Rectal smooth muscle tissue (tissue), 1 donor: ENCODE measurements around the gene SPINK2.

Experiments used
- H3K27ac ChIP-seq: one replicate; pipeline ENCODE4 v1.7.0; 2013; ENCODE audit warnings: low read depth, low read length, inconsistent platforms
- H3K27me3 ChIP-seq: one replicate; pipeline ENCODE4 v1.7.0; 2013; ENCODE audit warnings: low read length; ENCODE audit not compliant: control insufficient read depth, insufficient read depth
- H3K36me3 ChIP-seq: one replicate; pipeline ENCODE4 v1.7.0; 2013; ENCODE audit warnings: low read length; ENCODE audit not compliant: control insufficient read depth, insufficient read depth
- H3K4me1 ChIP-seq: one replicate; pipeline ENCODE4 v1.7.0; 2013; ENCODE audit warnings: low read length; ENCODE audit not compliant: control insufficient read depth, insufficient read depth
- H3K4me3 ChIP-seq: one replicate; pipeline ENCODE4 v1.7.0; 2013; ENCODE audit warnings: low read length
- H3K9ac ChIP-seq: one replicate; pipeline ENCODE4 v1.7.0; 2013; ENCODE audit warnings: low read length

SPINK2 gene

GRCh38 chr4:56790691-56791091 is 30.8 kb downstream of the SPINK2 start:
- no peak overlapping the region for H3K9ac ChIP-seq
- H3K36me3 ChIP-seq: no peaks in the 10 kb centered on the region
- H3K27me3 ChIP-seq: no peaks in the 10 kb centered on the region
- no peaks in the 10 kb centered on the region for H3K4me1 ChIP-seq
- no peak overlapping the region for H3K4me3 ChIP-seq
- no peak overlapping the region for H3K27ac ChIP-seq

DNA sequence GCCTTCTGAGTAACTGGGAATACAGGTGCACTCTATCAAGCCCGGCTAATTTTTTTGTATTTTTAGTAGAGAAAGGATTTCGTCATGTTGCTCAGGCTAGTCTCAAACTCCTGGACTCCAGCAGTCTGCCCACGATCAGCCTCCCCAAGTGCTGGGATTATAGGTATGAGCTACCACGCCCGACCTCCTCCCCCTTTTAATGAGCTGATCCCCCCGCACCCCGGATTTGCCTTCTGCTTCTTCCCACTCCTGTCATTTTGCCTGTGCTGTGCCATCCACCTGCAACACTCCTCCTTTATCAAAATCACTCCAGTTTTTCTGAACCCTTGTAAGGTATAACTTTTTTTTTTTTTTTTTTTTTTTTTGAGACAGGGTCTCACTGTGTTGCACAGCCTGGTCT is 33.4 kb downstream of the SPINK2 start:
- Histone ChIP-seq H3K4me1 (no peaks in the 10 kb centered on the region), H3K9ac (no peak overlapping the region), H3K27me3 (no peaks in the 10 kb centered on the region), H3K4me3 (no peak overlapping the region), H3K27ac (no peak overlapping the region), H3K36me3 (no peaks in the 10 kb centered on the region)

DNA sequence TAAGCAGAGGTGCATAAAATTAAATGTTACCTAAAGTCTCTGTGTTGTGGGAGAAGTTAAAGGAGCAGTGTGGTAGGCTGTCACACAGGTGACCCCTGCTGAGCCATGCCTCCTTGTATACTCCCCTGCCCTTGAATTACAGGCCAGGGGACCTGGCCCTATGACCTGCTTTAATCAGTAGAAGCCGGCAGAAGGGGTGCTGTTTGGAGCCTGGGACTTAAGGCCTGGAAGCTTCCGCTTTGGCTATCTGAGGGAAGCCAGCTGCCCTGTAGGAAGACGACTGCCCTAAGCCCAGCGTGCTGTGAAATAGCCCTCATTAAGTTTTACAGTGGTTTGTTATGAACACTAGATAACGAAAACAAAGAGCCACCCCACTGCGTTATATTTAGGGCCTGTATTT is 34.1 kb downstream of the SPINK2 start:
- Histone ChIP-seq H3K27me3 (no peaks in the 10 kb centered on the region), H3K4me3 (no peak overlapping the region), H3K36me3 (no peaks in the 10 kb centered on the region), H3K9ac (no peak overlapping the region), H3K27ac (peak overlapping the region; percentile 63), H3K4me1 (no peaks in the 10 kb centered on the region)

DNA sequence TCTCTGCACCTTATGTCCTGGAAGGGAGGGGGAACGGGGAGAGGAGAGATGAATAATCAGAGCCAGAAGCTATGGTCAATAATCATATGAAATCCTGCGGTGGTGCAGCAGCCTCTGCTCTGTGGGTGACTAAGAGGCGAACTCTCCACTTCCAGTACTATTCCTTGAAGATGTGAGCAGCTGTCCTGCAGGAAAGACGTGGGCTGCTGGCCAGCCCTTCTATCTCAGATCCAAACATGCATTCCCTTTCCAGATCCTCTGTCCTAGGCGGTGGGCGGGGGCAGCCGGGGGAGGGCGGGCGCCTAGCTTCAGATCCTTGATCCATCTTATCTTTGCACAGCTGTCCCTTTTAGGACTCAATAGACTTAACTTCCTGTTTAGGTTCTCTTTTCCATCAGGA is 34.5 kb downstream of the SPINK2 start:
- H3K9ac ChIP-seq: no peak overlapping the region
- H3K27me3 ChIP-seq: no peaks in the 10 kb centered on the region
- no peaks in the 10 kb centered on the region for H3K36me3 ChIP-seq
- H3K4me3 ChIP-seq: no peak overlapping the region
- H3K4me1 ChIP-seq: no peaks in the 10 kb centered on the region
- H3K27ac ChIP-seq: peak overlapping the region; percentile 63

DNA sequence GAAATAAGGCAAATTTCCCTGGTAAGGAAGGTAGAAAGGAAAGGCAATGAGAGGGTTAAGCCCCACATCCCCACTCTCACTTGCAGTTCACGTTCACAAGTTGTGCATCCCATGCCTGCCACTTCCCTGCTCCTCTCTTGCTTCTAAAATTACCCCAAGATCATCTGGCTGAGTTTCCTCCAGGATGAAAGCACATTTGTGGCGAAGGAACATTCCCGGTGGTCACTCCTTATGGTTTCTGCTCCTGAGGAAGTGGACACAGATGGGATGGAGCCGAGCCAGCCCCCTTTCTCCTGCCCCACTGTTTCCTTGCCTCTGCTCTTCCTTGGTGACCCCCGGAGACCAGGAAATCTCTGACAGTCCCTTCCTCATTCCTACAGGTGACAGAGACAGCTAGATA is 37.5 kb downstream of the SPINK2 start:
- H3K27me3 ChIP-seq: no peaks in the 10 kb centered on the region
- no peak overlapping the region for H3K27ac ChIP-seq
- no peak overlapping the region for H3K4me3 ChIP-seq
- no peaks in the 10 kb centered on the region for H3K36me3 ChIP-seq
- no peaks in the 10 kb centered on the region for H3K4me1 ChIP-seq
- no peak overlapping the region for H3K9ac ChIP-seq

DNA sequence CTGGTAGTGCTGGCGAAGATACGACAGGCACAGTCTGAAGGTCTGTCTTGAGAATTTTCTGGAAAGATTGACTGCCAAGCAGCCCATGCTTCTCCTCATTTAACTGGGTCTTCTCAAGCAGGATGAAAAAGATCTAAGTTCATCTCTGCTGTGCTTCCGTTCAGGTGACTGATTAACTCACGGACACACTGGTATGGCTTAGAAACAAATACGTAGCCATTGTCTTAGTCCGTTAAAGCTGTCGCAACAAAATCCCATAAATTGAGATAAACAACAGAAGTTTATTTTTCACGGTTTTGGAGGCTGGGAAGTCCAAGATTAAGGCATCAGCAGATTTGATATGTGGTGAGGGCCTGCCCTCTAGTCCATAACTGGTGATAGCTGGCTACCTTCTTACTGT is 39.5 kb downstream of the SPINK2 start:
- Histone ChIP-seq H3K27ac (no peak overlapping the region), H3K9ac (no peak overlapping the region), H3K36me3 (no peaks in the 10 kb centered on the region), H3K4me1 (no peaks in the 10 kb centered on the region), H3K4me3 (no peak overlapping the region), H3K27me3 (no peaks in the 10 kb centered on the region)

GRCh38 chr4:56773346-56773745 is 48.2 kb downstream of the SPINK2 start:
- no peak overlapping the region for H3K4me3 ChIP-seq
- H3K4me1 ChIP-seq: no peaks in the 10 kb centered on the region
- H3K27ac ChIP-seq: no peak overlapping the region
- no peaks in the 10 kb centered on the region for H3K36me3 ChIP-seq
- H3K9ac ChIP-seq: no peak overlapping the region
- no peaks in the 10 kb centered on the region for H3K27me3 ChIP-seq

- Histone ChIP-seq H3K9ac (no peak overlapping the region), H3K4me3 (no peak overlapping the region), H3K4me1 (no peaks in the 10 kb centered on the region), H3K36me3 (no peaks in the 10 kb centered on the region), H3K27ac (no peak overlapping the region), H3K27me3 (no peaks in the 10 kb centered on the region)
Measured at GRCh38 chr4:56772134-56772533, 49.4 kb downstream of the SPINK2 start.

DNA sequence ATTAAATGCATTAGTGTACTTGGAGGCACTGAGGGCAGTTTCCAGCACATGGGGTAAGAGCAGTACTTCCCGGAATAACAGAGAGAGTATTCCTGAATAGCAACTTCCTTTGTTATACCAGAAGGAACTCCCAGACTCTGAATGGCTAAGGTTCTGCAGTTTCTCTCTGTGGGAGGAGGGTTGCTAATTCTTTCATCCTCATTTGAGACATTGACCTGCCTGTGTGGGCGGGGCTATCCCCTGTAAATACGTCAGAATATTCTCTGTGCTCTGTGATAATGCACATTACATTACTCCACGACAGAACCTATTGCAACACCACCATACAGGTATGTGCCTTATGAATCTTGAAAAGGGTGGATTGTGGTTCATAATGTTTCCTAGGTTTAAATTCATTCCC is 52.7 kb downstream of the SPINK2 start:
- Histone ChIP-seq H3K36me3 (no peaks in the 10 kb centered on the region), H3K4me3 (no peak overlapping the region), H3K4me1 (no peaks in the 10 kb centered on the region), H3K27me3 (no peaks in the 10 kb centered on the region), H3K9ac (no peak overlapping the region), H3K27ac (no peak overlapping the region)

DNA sequence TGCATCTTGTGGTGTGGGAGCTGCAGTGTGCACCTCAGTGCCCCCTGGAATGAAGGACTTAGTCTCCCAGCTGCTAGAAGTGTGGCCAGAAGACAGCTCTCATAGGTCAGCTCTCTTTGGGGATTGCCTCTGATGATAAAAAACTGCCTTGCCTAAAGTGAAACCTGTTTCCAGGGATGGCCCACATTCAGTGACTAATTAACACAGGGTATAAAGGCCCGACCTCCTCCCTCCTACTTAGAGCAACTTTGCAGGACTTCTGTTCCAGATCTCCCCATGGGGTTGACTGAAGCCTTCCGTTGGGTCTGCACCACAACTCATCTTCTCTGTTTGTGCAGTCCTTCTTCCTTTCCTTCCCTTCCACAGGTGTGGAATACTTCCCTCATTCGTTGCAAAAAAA is 53.2 kb downstream of the SPINK2 start:
- no peak overlapping the region for H3K9ac ChIP-seq
- H3K4me3 ChIP-seq: no peak overlapping the region

DNA sequence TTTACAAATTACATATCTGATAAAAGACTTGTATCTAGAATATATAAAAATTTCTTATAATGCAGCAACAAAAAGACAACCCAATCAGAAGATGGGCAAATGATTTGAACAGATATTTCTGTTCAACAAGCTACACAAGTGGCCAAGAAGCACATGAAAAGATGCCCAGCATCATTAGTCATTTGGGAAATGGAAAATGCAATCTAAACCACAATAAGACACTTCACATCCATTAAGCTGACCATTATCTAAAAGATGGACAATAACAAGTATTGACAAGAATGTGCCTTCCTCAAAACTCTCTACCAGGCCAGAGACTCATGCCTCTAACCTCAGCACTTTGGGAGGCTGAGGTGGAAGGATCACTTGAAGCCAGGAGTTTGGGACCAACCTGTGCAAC is 53.9 kb downstream of the SPINK2 start:
- no peaks in the 10 kb centered on the region for H3K27me3 ChIP-seq
- no peaks in the 10 kb centered on the region for H3K4me1 ChIP-seq
- no peak overlapping the region for H3K27ac ChIP-seq
- H3K4me3 ChIP-seq: no peak overlapping the region
- no peak overlapping the region for H3K9ac ChIP-seq
- H3K36me3 ChIP-seq: no peaks in the 10 kb centered on the region

More for the DNA sequence above, 53.2 kb downstream of the SPINK2 start:
- Histone ChIP-seq H3K36me3 (no peaks in the 10 kb centered on the region), H3K27me3 (no peaks in the 10 kb centered on the region), H3K4me1 (no peaks in the 10 kb centered on the region), H3K27ac (no peak overlapping the region)

DNA sequence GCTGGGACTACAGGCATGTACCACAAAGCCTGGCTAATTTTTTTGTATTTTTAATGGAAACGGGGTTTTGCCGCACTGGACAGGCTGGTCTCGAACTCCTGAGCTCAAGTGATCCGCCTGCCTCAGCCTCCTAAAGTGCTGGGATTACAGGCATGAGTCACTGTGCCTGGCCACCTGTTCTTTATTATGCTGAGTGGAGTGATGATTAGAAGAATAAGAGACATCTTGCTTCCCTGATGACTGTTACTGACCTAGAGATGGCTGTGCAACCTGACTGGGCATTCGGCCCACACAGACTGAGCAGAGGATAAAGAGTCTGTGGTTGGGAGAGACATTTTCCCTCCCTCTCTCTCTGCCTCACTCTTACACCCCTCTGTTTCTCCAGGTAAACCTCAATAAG is 56.7 kb downstream of the SPINK2 start:
- Histone ChIP-seq H3K4me1 (no peaks in the 10 kb centered on the region), H3K36me3 (no peaks in the 10 kb centered on the region), H3K27me3 (no peaks in the 10 kb centered on the region), H3K27ac (no peak overlapping the region), H3K9ac (no peak overlapping the region), H3K4me3 (no peak overlapping the region)

- Histone ChIP-seq H3K9ac (no peak overlapping the region), H3K4me3 (no peak overlapping the region), H3K4me1 (no peaks in the 10 kb centered on the region), H3K36me3 (no peaks in the 10 kb centered on the region), H3K27ac (no peak overlapping the region), H3K27me3 (no peaks in the 10 kb centered on the region)
Measured at GRCh38 chr4:56764223-56764622, 57.3 kb downstream of the SPINK2 start.
